Right ventricle myocardium inferior (tissue), 1 donor: ENCODE measurements around the gene DDC. TPM values are rescaled to one million over a fixed set of nuclear protein-coding genes. Genes with fewer than 3 reads are reported as not detected.

Experiments
- ATAC-seq: fragments of 200-7000 bp; cut with Tn5 transposase; one replicate; pipeline ENCODE4 v1.9.1; 2020; ENCODE audit warnings: mild to moderate bottlenecking, moderate library complexity
- DNase-seq: peaks from one replicate; pipeline ENCODE4 v3.0.0; 2021; ENCODE audit errors: missing footprints
- intact Hi-C: fragments of 100-400 bp; cut with DNase I; formaldehyde crosslinking; loops from one replicate; pipeline ENCODE4 v1.11.0; 2022
- long read RNA-seq: library from polyadenylated mRNA; unstranded; transcript quantifications from one replicate; pipeline ENCODE4 v2.0.0, GENCODE V29; 2021
- total RNA-seq: library from RNA; stranded (reverse); fragmentation: NEBNext Ultra II Directional; extraction: Animal tissue kit (Norgen Biotek cat#: 25700); gene quantifications from one replicate; pipeline ENCODE4 v1.2.1, GENCODE V29; 2021
- donor health status: DM: no; HTN: yes; CAD: no; lungs with severe emphysema.

The DDC gene
- total RNA-seq: not detected
- long read RNA-seq: 0 reads

GRCh38 chr7:50564640-50565558, at the start of gene DDC:
Gene DDC, minus strand, starts transcription at chr7:50565405. Its CDS starts 21,320 bp downstream, at chr7:50544085.
- peak; percentile 16 for ATAC-seq
- intact Hi-C loops: no loop called here
- no peak for DNase-seq

- ATAC-seq (no peak), DNase-seq (no peak)
- intact Hi-C loops: no loop called here
Observed at GRCh38 chr7:50613473-50613872, 48.3 kb upstream of the DDC start.

GRCh38 chr7:50612704-50613103, 47.5 kb upstream of the DDC start:
- intact Hi-C loops: no loop called here
- no peak for ATAC-seq
- no peak for DNase-seq

GRCh38 chr7:50610521-50611277, 45.5 kb upstream of the DDC start:
- DNase-seq (no peak), ATAC-seq (no peak)
- intact Hi-C loops: no loop called here

- intact Hi-C loops: no loop called here
- ATAC-seq: no peak
- DNase-seq: no peak
Observed at GRCh38 chr7:50608196-50608906, 43.1 kb upstream of the DDC start.

- ATAC-seq: no peak
- intact Hi-C loops: no loop called here
Observed at GRCh38 chr7:50607524-50608125, 42.4 kb upstream of the DDC start.

GRCh38 chr7:50605059-50605458, 39.9 kb upstream of the DDC start:
- ATAC-seq (no peak), DNase-seq (no peak)
- intact Hi-C loops: no loop called here

More at GRCh38 chr7:50607524-50608125, 42.4 kb upstream of the DDC start:
- DNase-seq: no peak

GRCh38 chr7:50603287-50603686, 38.1 kb upstream of the DDC start:
- no peak for ATAC-seq
- intact Hi-C loops: loop anchor here (5.0 kb wide), 1 partner anchor 136 kb away; no protein-coding TSS in a partner anchor
- DNase-seq: no peak

- DNase-seq (no peak), ATAC-seq (no peak)
- intact Hi-C loops: no loop called here
Observed at GRCh38 chr7:50599385-50599784, 34.2 kb upstream of the DDC start.

GRCh38 chr7:50598460-50599343, 33.5 kb upstream of the DDC start:
- intact Hi-C loops: no loop called here
- DNase-seq (no peak), ATAC-seq (no peak)

- DNase-seq (no peak), ATAC-seq (no peak)
- intact Hi-C loops: no loop called here
Observed at GRCh38 chr7:50596484-50596883, 31.3 kb upstream of the DDC start.

GRCh38 chr7:50595491-50596102, 30.4 kb upstream of the DDC start:
- DNase-seq (no peak), ATAC-seq (peak; percentile 76)

GRCh38 chr7:50594734-50595485, 29.7 kb upstream of the DDC start:
- DNase-seq (no peak), ATAC-seq (no peak)
- intact Hi-C loops: no loop called here

More at GRCh38 chr7:50595491-50596102, 30.4 kb upstream of the DDC start:
- intact Hi-C loops: no loop called here

GRCh38 chr7:50594136-50594535, 28.9 kb upstream of the DDC start:
- ATAC-seq (no peak), DNase-seq (no peak)
- intact Hi-C loops: no loop called here

- ATAC-seq: no peak
- intact Hi-C loops: no loop called here
Observed at GRCh38 chr7:50592940-50593339, 27.7 kb upstream of the DDC start.

GRCh38 chr7:50591480-50592438, 26.6 kb upstream of the DDC start:
- intact Hi-C loops: no loop called here
- ATAC-seq: no peak
- DNase-seq: no peak

More at GRCh38 chr7:50592940-50593339, 27.7 kb upstream of the DDC start:
- no peak for DNase-seq
